Measurements from ENCODE around the gene MTMR10.

MTMR10 gene

DNA sequence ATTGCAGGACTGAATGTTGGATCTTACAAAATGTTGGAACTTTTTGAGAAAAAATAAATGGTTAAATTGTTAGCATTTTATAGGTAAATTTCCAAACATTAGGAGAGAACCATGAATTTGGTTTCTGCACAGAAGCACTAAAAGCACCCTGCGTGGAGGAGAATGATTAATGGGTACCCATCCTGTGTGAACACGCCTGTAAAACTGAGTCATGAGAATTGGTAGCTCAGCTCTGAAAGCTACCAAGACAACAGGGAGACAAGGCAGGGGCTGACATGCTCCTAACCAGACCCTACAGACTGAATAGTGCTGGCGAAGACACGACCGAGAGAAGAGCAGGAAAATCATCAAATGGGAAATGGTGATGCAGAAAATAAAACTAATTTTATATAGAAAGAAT lies 32.4 kb upstream of the MTMR10 start:
- H3K27ac ChIP-seq, result no peak overlapping the region
- no peaks in the 10 kb centered on the region for H3K79me2 ChIP-seq
- H3K9ac ChIP-seq, result no peak overlapping the region
- no peaks in the 10 kb centered on the region for H3K36me3 ChIP-seq (ENCODE audit: control insufficient read depth, insufficient read depth, low read length)
- no peak overlapping the region for H3K4me2 ChIP-seq (ENCODE audit: low read length)
- H3K4me3 ChIP-seq (ENCODE audit: low read depth, low read length), result no peak overlapping the region
- no peaks in the 10 kb centered on the region for H3K9me3 ChIP-seq (ENCODE audit: control insufficient read depth, low read length)
- TF ChIP-seq, protein P1, sequence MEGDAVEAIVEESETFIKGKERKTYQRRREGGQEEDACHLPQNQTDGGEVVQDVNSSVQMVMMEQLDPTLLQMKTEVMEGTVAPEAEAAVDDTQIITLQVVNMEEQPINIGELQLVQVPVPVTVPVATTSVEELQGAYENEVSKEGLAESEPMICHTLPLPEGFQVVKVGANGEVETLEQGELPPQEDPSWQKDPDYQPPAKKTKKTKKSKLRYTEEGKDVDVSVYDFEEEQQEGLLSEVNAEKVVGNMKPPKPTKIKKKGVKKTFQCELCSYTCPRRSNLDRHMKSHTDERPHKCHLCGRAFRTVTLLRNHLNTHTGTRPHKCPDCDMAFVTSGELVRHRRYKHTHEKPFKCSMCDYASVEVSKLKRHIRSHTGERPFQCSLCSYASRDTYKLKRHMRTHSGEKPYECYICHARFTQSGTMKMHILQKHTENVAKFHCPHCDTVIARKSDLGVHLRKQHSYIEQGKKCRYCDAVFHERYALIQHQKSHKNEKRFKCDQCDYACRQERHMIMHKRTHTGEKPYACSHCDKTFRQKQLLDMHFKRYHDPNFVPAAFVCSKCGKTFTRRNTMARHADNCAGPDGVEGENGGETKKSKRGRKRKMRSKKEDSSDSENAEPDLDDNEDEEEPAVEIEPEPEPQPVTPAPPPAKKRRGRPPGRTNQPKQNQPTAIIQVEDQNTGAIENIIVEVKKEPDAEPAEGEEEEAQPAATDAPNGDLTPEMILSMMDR (IDR thresholded peaks at IDR 0.05), result no peak
- H3K4me1 ChIP-seq, result no peaks in the 10 kb centered on the region
- no peak overlapping the region for H2AFZ ChIP-seq
- no peaks in the 10 kb centered on the region for H3K27me3 ChIP-seq (ENCODE audit: control insufficient read depth, insufficient read depth, low read length)

DNA sequence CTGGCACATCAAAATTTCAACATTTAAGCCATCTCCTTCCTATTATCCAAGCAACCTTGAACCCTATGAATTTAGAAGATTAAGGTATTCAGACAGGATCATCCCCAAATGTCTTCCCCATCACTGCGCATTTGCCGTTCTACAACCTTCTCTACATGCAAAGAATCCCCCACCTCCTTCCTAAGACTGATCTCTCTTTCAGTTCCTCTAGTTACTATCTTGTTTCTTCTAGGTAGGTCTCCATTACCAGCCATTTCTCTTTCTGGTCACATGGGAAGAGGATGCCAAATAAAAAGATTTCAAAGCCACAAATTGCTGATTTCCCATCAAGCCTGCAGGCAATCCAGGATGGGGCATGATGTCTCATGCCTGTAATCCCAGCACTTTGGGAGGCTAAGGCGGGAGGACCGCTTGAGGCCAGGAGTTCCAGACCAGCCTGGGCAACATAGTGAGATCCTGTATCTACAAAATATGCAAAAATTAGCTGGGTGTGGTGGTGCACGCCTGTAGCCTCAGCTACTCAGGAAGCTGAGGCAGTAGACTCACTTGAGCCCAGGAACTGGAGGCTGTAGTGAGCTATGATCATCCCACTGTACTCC lies 29.7 kb upstream of the MTMR10 start:
- H3K4me2 ChIP-seq (ENCODE audit: low read length), result no peak overlapping the region
- H3K9ac ChIP-seq, result no peak overlapping the region
- no peaks in the 10 kb centered on the region for H3K27me3 ChIP-seq (ENCODE audit: control insufficient read depth, insufficient read depth, low read length)
- no peaks in the 10 kb centered on the region for H3K79me2 ChIP-seq
- H2AFZ ChIP-seq, result no peak overlapping the region
- H3K36me3 ChIP-seq (ENCODE audit: control insufficient read depth, insufficient read depth, low read length), result no peaks in the 10 kb centered on the region
- no peaks in the 10 kb centered on the region for H3K4me1 ChIP-seq
- no peaks in the 10 kb centered on the region for H3K9me3 ChIP-seq (ENCODE audit: control insufficient read depth, low read length)
- TF ChIP-seq, protein P1 (IDR thresholded peaks at IDR 0.05), result no peak
- H3K27ac ChIP-seq, result no peak overlapping the region
- no peak overlapping the region for H3K4me3 ChIP-seq (ENCODE audit: low read depth, low read length)

DNA sequence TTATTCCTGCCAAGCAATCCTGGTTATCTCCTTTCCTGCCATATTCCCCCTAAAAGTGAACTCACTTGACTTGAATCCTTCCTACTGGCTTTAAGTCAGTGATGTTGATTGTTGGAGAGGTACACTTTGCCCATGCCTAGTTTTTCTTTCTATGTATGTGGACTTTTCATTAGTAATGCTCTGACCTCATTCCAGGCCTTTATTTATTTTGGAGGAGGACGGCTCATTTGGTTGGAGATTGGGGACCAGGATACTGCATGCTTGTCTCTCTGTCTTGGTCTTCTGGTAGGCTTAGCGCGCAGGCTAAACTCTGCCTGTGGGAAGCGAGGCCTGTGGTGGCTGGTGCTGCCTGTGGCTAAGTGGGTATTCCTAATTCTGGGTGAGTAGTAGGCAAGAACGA lies 29.1 kb upstream of the MTMR10 start:
- H3K79me2 ChIP-seq, result no peaks in the 10 kb centered on the region
- TF ChIP-seq, protein P1 (IDR thresholded peaks at IDR 0.05), result no peak

DNA sequence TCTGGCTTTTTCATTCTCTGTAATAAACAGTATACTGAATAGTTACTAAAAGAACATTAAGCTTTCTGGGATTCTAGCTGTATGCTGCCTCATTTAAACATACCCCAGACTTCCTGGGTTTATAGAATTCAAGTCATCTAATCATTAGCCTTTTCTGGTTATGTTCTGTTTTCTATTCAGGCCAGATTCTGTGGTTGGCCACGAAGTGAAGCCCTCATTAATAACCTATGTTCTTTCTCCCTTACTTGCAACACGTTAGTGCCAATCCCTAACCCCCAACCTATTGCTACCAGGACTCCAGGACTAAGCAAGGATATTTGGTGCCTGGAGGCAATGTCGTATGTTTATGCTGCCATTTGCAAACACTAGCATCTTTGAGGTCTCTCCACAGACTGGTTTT lies 28.6 kb upstream of the MTMR10 start:
- H3K4me2 ChIP-seq (ENCODE audit: low read length), result no peak overlapping the region

More for the DNA sequence above, 29.1 kb upstream of the MTMR10 start:
- Histone ChIP-seq H3K27me3 (ENCODE audit: control insufficient read depth, insufficient read depth, low read length) (no peaks in the 10 kb centered on the region), H3K4me3 (ENCODE audit: low read depth, low read length) (no peak overlapping the region), H3K4me2 (ENCODE audit: low read length) (no peak overlapping the region), H2AFZ (no peak overlapping the region), H3K27ac (no peak overlapping the region), H3K36me3 (ENCODE audit: control insufficient read depth, insufficient read depth, low read length) (no peaks in the 10 kb centered on the region), H3K4me1 (no peaks in the 10 kb centered on the region), H3K9ac (no peak overlapping the region), H3K9me3 (ENCODE audit: control insufficient read depth, low read length) (no peaks in the 10 kb centered on the region)

More for the DNA sequence above, 28.6 kb upstream of the MTMR10 start:
- Histone ChIP-seq H3K27me3 (ENCODE audit: control insufficient read depth, insufficient read depth, low read length) (no peaks in the 10 kb centered on the region), H3K27ac (no peak overlapping the region), H3K9me3 (ENCODE audit: control insufficient read depth, low read length) (no peaks in the 10 kb centered on the region), H3K4me3 (ENCODE audit: low read depth, low read length) (no peak overlapping the region), H3K4me1 (no peaks in the 10 kb centered on the region), H2AFZ (no peak overlapping the region), H3K79me2 (no peaks in the 10 kb centered on the region), H3K9ac (no peak overlapping the region), H3K36me3 (ENCODE audit: control insufficient read depth, insufficient read depth, low read length) (no peaks in the 10 kb centered on the region)
- TF ChIP-seq, protein P1 (IDR thresholded peaks at IDR 0.05), result no peak
